Breast epithelium (tissue), 4 donors: ENCODE data around the gene ACLY. TPM values are rescaled to one million over a fixed set of nuclear protein-coding genes. Genes with fewer than 3 reads are reported as not detected.

Experiments
- DNase-seq, 2 donors: peaks; one replicate each; pipeline ENCODE4 v3.0.0-alpha.2; 2019; ENCODE audit warnings: low spot score in 2 of 2
- H3K27ac ChIP-seq, 2 donors: fragments of 200-600 bp; sonication (generic) in 1 of 2; one replicate each; pipeline ENCODE4 v1.5.1; 2016 to 2019; ENCODE audit warnings: mild to moderate bottlenecking in 1 of 2
- H3K27me3 ChIP-seq, 2 donors: fragments of 200-600 bp; sonication (generic) in 1 of 2; one replicate each; pipeline versions ENCODE4 v1.5.1 to v1.6.0; 2017 to 2019; ENCODE audit warnings: control low read depth in 1 of 2, mild to moderate bottlenecking in 1 of 2
- H3K36me3 ChIP-seq: fragments of 200-600 bp; one replicate; pipeline ENCODE4 v1.5.1; 2019
- H3K4me1 ChIP-seq, 2 donors: fragments of 200-600 bp; sonication (generic); one replicate each; pipeline ENCODE4 v1.5.1; 2016 to 2019; ENCODE audit warnings: control low read depth in 1 of 2
- H3K4me3 ChIP-seq, 3 donors: fragments of 200-600 bp; sonication (generic); 1 replicate in 2 of 3; 2 replicates in 1 of 3; pipeline ENCODE4 v1.5.1; 2016 to 2019; ENCODE audit warnings: mild to moderate bottlenecking in 3 of 3, moderate library complexity in 2 of 3
- H3K9me3 ChIP-seq, 2 donors: fragments of 200-600 bp; sonication (generic) in 1 of 2; one replicate each; pipeline ENCODE4 v1.5.1; 2016 to 2019; ENCODE audit warnings: control low read depth in 1 of 2
- POLR2A ChIP-seq: fragments of 450-650 bp; IDR thresholded peaks from one replicate; pipeline ENCODE4 v1.6.1; 2016; ENCODE audit warnings: antibody characterized with exemption, mild to moderate bottlenecking, moderate library complexity
- POLR2AphosphoS5 ChIP-seq, 3 donors: sonication (generic); formaldehyde crosslinking; IDR thresholded peaks; one replicate each; pipeline ENCODE4 v1.6.1; 2017; ENCODE audit warnings: antibody characterized with exemption in 3 of 3
- intact Hi-C: fragments of 100-400 bp; cut with DNase I; formaldehyde crosslinking; loops from one replicate; pipeline ENCODE4 v1.15.1; 2023; ENCODE audit warnings: low total_unique reads
- total RNA-seq, 3 donors: library from RNA; depleted of rRNA; stranded (reverse); fragments of >200 nt; gene quantifications; one replicate each; pipeline ENCODE4 v1.1.0, GENCODE V29; 2016
- TF ChIP-seq, protein P1 (sequence below), 3 donors: fragments of 450-650 bp; IDR thresholded peaks; one replicate each; pipeline ENCODE4 v1.5.1; 2016 to 2017; ENCODE audit warnings: antibody characterized with exemption in 3 of 3, mild to moderate bottlenecking in 3 of 3, moderate library complexity in 3 of 3

Gene ACLY
- total RNA-seq, 3 donors from 2014 or later: 50.1 to 84.2 (median 66.3) TPM

DNA sequence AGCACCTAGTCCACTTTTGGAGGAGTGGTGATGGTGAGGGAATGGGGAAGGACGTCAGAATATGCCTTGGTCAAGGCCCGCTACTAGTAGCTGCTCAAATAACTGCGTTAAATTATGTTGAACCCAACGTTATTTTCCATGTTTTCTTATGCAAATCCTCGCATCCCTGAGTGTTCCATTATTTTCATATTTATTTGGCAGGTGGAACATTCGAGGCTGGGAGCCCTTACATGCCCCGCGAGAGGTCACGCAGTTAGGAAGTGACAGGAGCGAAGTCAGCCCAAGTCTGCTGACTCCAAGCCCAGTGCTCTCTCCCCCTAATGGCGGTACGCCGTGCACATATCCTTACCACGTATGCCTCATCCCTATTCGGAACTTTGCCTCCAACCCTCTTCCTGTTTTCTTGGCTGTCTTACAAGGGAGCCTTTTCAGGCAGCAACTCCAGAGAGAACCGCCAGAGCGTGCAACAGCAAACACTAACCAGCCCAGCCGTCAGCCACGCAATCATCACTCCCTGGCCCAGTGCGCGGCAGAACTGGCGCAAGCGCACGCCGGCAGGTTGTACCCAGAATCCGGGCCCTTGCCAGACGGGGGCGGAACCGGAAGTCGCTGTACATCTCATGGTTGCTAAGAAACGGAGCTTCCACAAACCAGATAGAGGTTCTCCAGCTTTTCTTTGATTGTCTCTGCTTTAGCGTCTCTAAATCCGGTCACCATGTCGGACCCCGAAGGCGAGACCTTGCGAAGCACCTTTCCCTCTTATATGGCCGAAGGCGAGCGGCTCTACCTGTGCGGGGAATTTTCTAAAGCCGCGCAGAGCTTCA lies 11.5 kb upstream of the ACLY start, which contains the start of gene ODAD4:
TSS of gene ODAD4 (plus strand) at position 609 of the 824 bp plus-strand sequence. CDS start at position 716, 107 bp downstream.
- Histone ChIP-seq H3K9me3 (no peaks in the 10 kb centered on the region), H3K4me3 (peak within 1 kb of the TSS; percentile 44 to 71 (median 65)), H3K27ac (peak within 1 kb of the TSS; percentile 83 to 87), H3K36me3 (no peaks in the 10 kb centered on the region), H3K4me1 (peaks cover 0 to 7% of the 10 kb centered on the region in 2 donors), H3K27me3 (no peaks in the 10 kb centered on the region)
- no peak for TF ChIP-seq POLR2A
- TF ChIP-seq, protein P1, sequence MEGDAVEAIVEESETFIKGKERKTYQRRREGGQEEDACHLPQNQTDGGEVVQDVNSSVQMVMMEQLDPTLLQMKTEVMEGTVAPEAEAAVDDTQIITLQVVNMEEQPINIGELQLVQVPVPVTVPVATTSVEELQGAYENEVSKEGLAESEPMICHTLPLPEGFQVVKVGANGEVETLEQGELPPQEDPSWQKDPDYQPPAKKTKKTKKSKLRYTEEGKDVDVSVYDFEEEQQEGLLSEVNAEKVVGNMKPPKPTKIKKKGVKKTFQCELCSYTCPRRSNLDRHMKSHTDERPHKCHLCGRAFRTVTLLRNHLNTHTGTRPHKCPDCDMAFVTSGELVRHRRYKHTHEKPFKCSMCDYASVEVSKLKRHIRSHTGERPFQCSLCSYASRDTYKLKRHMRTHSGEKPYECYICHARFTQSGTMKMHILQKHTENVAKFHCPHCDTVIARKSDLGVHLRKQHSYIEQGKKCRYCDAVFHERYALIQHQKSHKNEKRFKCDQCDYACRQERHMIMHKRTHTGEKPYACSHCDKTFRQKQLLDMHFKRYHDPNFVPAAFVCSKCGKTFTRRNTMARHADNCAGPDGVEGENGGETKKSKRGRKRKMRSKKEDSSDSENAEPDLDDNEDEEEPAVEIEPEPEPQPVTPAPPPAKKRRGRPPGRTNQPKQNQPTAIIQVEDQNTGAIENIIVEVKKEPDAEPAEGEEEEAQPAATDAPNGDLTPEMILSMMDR (IDR thresholded peaks at IDR 0.05): peak; percentile 33 to 81 (median 62)
- TF ChIP-seq POLR2AphosphoS5 (IDR thresholded peaks at IDR 0.05): peak; percentile 65 to 84 (median 71)
- intact Hi-C loops: no loop called here
- peak; percentile 94 to 96 for DNase-seq

DNA sequence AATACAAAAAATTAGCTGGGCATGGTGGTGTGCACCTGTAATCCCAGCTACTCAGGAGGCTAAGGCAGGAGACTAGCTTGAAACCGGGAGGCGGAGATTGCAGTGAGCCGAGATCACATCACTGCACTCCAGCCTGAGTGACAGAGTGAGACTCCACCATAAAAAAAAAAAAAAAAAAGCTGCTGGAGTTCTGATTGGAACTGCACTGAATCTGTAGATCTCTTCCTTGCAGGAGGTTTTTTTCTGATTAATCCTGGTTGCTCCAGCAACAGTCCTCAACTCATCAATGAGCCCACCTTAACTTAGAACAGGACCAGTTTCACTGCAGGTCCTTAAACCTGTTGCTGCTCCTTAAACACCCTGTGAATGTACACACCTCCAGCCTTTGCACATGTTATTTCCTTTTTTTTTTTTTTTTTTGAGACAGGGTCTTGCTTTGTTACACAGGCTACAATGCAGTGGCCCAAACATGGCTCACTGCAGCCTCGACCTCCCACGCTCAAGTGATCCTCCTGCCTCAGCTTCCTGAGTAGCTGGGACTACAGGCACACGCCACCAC lies 10.0 kb upstream of the ACLY start:
- intact Hi-C loops: no loop called here

DNA sequence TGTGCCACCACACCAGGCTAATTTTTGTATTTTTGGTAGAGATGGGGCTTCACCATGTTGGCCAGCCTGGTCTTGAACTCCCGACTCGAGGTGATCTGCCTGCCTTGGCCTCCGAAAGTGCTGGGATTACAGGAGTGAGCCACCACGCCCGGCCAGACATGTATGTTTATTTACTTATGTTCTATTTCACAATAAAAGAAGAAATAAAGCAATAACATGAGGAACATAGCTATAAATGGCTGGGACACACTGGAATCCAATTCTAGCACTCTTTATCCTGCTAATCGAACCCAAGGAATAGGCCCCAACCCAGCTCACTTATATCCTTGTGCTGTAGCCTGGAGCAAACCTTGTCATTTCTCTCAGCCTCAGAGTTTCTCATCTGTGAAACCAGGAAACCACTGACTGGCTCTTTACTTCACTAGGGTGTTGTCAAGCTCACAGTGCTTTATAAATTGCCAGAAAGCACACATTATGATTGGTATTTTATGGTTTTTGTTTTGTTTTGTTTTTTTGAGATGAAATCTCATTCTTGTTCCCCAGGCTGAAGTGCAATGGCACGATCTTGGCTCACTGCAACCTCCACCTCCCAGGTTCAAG lies 7.3 kb upstream of the ACLY start:
- intact Hi-C loops: no loop called here

More for the DNA sequence above, 10.0 kb upstream of the ACLY start:
- Histone ChIP-seq H3K36me3 (no peaks in the 10 kb centered on the region), H3K4me1 (peaks cover 0 to 7% of the 10 kb centered on the region in 2 donors), H3K27ac (no peak overlapping the region), H3K27me3 (no peaks in the 10 kb centered on the region), H3K9me3 (no peaks in the 10 kb centered on the region), H3K4me3 (no peak overlapping the region)
- TF ChIP-seq POLR2A (no peak), POLR2AphosphoS5 (IDR thresholded peaks at IDR 0.05) (no peak)
- TF ChIP-seq, protein P1 (IDR thresholded peaks at IDR 0.05): no peak
- no peak for DNase-seq

DNA sequence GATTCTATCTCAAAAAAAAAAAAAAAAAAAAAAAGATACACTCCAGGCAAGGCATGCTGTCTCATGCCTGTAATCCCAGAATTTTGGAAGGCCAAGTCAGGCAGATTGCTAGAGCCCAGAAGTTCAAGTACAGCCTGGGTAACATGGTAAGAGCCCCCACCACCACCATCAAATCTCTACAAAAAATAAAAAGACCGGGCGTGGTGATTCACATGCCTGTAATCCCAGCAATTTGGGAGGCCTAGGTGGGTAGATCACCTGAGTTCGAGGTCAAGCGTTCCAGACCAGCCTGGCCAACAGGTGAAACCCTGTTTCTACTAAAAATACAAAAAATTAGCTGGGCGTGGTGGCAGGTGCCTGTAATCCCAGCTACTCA lies 1.8 kb upstream of the ACLY start:
- intact Hi-C loops: no loop called here
- Histone ChIP-seq H3K36me3 (no peaks in the 10 kb centered on the region), H3K4me1 (peaks cover 6 to 17% of the 10 kb centered on the region in 2 donors), H3K9me3 (no peaks in the 10 kb centered on the region), H3K4me3 (no peak overlapping the region), H3K27ac (no peak overlapping the region), H3K27me3 (no peaks in the 10 kb centered on the region)
- no peak for DNase-seq
- TF ChIP-seq, protein P1 (IDR thresholded peaks at IDR 0.05): no peak
- TF ChIP-seq POLR2A (no peak), POLR2AphosphoS5 (IDR thresholded peaks at IDR 0.05) (no peak)

More for the DNA sequence above, 7.3 kb upstream of the ACLY start:
- H3K9me3 ChIP-seq: no peaks in the 10 kb centered on the region
- TF ChIP-seq POLR2A: no peak
- no peak for TF ChIP-seq POLR2AphosphoS5 (IDR thresholded peaks at IDR 0.05)
- TF ChIP-seq, protein P1 (IDR thresholded peaks at IDR 0.05): no peak
- no peak for DNase-seq
- no peak overlapping the region for H3K4me3 ChIP-seq
- peaks cover 0 to 7% of the 10 kb centered on the region in 2 donors for H3K4me1 ChIP-seq
- no peak overlapping the region for H3K27ac ChIP-seq
- no peaks in the 10 kb centered on the region for H3K36me3 ChIP-seq
- H3K27me3 ChIP-seq: no peaks in the 10 kb centered on the region
